H1 (cell line): ENCODE data around the gene AGPAT4. TPM values are rescaled to one million over a fixed set of nuclear protein-coding genes. Genes with fewer than 3 reads are reported as not detected.

Experiments used
- CTCF ChIA-PET: fragments of 300-600 bp; sonication (Branson Sonifier 250); formaldehyde crosslinking; loops from one replicate; lab custom pipeline; 2021; ENCODE audit not compliant: partially characterized antibody; lab: Charles Lee
- POLR2A ChIA-PET: fragments of 300-600 bp; sonication (Branson Sonifier 250); formaldehyde crosslinking; loops from one replicate; lab custom pipeline; 2021; ENCODE audit warnings: inconsistent platforms; ENCODE audit not compliant: partially characterized antibody; lab: Charles Lee
- DNase-seq, 2 experiments: peaks; one replicate each; pipeline versions ENCODE4 v3.0.0 to v3.0.0-alpha.2; 2010 to 2022; ENCODE audit warnings: low spot score in 2 of 2, low read depth in 1 of 2, mixed read lengths in 1 of 2
- FAIRE-seq: peaks from 2 replicates; lab custom pipeline; 2011; peaks lifted over from hg19 to GRCh38; lab: Jason Lieb, UNC
- H2AFZ ChIP-seq: 2 replicates; pipeline ENCODE4 v1.8.1; 2012; ENCODE audit warnings: low read length, inconsistent platforms
- H2AK5ac ChIP-seq: 2 replicates; pipeline ENCODE4 v1.6.1; 2013; ENCODE audit warnings: low read depth, low read length
- H2BK120ac ChIP-seq: replicated peaks from 2 replicates; pipeline ENCODE3; 2013; ENCODE audit warnings: low read depth, low read length, inconsistent platforms
- H2BK12ac ChIP-seq: 2 replicates; pipeline ENCODE4 v1.6.1; 2013; ENCODE audit warnings: low read depth, low read length
- H2BK15ac ChIP-seq: 2 replicates; pipeline ENCODE4 v1.6.1; 2013; ENCODE audit warnings: low read length
- H2BK20ac ChIP-seq: 2 replicates; pipeline ENCODE4 v1.6.1; 2013; ENCODE audit warnings: low read length
- H2BK5ac ChIP-seq: 2 replicates; pipeline ENCODE4 v1.6.1; 2013; ENCODE audit warnings: low read depth, low read length
- H3K14ac ChIP-seq: 2 replicates; pipeline ENCODE4 v1.6.1; 2013; ENCODE audit warnings: inconsistent platforms; ENCODE audit not compliant: insufficient read length
- H3K18ac ChIP-seq: 2 replicates; pipeline ENCODE4 v1.6.1; 2013; ENCODE audit warnings: low read length; ENCODE audit errors: extremely low read depth
- H3K23ac ChIP-seq: 2 replicates; pipeline ENCODE4 v1.6.1; 2013; ENCODE audit warnings: inconsistent platforms; ENCODE audit not compliant: insufficient read length
- H3K23me2 ChIP-seq: 2 replicates; pipeline ENCODE4 v1.6.1; 2013; ENCODE audit warnings: low read depth, low read length
- H3K27ac ChIP-seq: 2 replicates; pipeline ENCODE4 v1.6.1; 2011; ENCODE audit warnings: low read depth, low read length, inconsistent platforms
- H3K27me3 ChIP-seq, 4 experiments: replicated peaks in 1 of 4; 1 replicate in 1 of 4; 2 replicates in 3 of 4; pipeline versions ENCODE4 v1.6.1 to v1.8.1; 2011 to 2013; ENCODE audit warnings: low read length in 3 of 4, mild to moderate bottlenecking in 3 of 4, inconsistent platforms in 2 of 4, mixed read lengths in 2 of 4, moderate library complexity in 1 of 4; ENCODE audit not compliant: control insufficient read depth in 3 of 4, insufficient read depth in 3 of 4; ENCODE audit errors: extremely low read depth in 1 of 4
- H3K36me3 ChIP-seq, 4 experiments: 2 replicates each; pipeline versions ENCODE4 v1.6.1 to v1.8.1; 2011 to 2013; ENCODE audit warnings: mild to moderate bottlenecking in 4 of 4, low read length in 3 of 4, moderate library complexity in 2 of 4, control low read depth in 1 of 4, inconsistent platforms in 1 of 4; ENCODE audit not compliant: insufficient read depth in 4 of 4, control insufficient read depth in 2 of 4
- H3K4ac ChIP-seq: replicated peaks from 2 replicates; pipeline ENCODE3; 2013; ENCODE audit warnings: low read length, low read depth, mixed read lengths, inconsistent platforms; ENCODE audit not compliant: insufficient read length
- H3K4me1 ChIP-seq, 4 experiments: replicated peaks in 1 of 4; 1 replicate in 1 of 4; 2 replicates in 3 of 4; pipeline versions ENCODE4 v1.6.1 to v1.8.1; 2011 to 2013; ENCODE audit warnings: low read length in 3 of 4, inconsistent platforms in 2 of 4, mixed read lengths in 1 of 4; ENCODE audit not compliant: insufficient read depth in 4 of 4, control insufficient read depth in 3 of 4
- H3K4me2 ChIP-seq, 2 experiments: 2 replicates each; pipeline versions ENCODE4 v1.6.1 to v1.8.1; 2011 to 2013; ENCODE audit warnings: low read depth in 2 of 2, low read length in 2 of 2, control low read depth in 1 of 2, inconsistent platforms in 1 of 2, mild to moderate bottlenecking in 1 of 2; ENCODE audit not compliant: insufficient read depth in 1 of 2
- H3K4me3 ChIP-seq, 4 experiments: fragments of 200-600, 300-600 bp in 1 of 4; sonication (generic), shearing (Covaris generic), sonication (Bioruptor Twin) in 1 of 4; 2 replicates each; pipeline versions ENCODE4 v1.5.1 to v1.8.1; 2011 to 2016; ENCODE audit warnings: low read length in 4 of 4, low read depth in 3 of 4, control low read depth in 2 of 4, inconsistent platforms in 2 of 4, mild to moderate bottlenecking in 2 of 4, mixed read lengths in 1 of 4, moderate library complexity in 1 of 4; ENCODE audit not compliant: insufficient read depth in 2 of 4; ENCODE audit errors: extremely low read depth in 1 of 4
- H3K56ac ChIP-seq: replicated peaks from 2 replicates; pipeline ENCODE3; 2013; ENCODE audit warnings: low read depth, mild to moderate bottlenecking, mixed read lengths, low read length, inconsistent platforms; ENCODE audit not compliant: insufficient read length
- H3K79me1 ChIP-seq: 2 replicates; pipeline ENCODE4 v1.6.1; 2013; ENCODE audit warnings: low read depth, low read length, control low read depth
- H3K79me2 ChIP-seq, 2 experiments: 2 replicates each; pipeline versions ENCODE4 v1.6.1 to v1.8.1; 2012 to 2013; ENCODE audit warnings: low read length in 2 of 2, mild to moderate bottlenecking in 2 of 2, inconsistent platforms in 1 of 2; ENCODE audit not compliant: insufficient read depth in 2 of 2, control insufficient read depth in 1 of 2
- H3K9ac ChIP-seq, 4 experiments: replicated peaks in 1 of 4; 1 replicate in 1 of 4; 2 replicates in 3 of 4; pipeline versions ENCODE4 v1.6.1 to v1.8.1; 2011 to 2013; ENCODE audit warnings: low read depth in 3 of 4, low read length in 3 of 4, control low read depth in 2 of 4, mild to moderate bottlenecking in 2 of 4, moderate library complexity in 2 of 4, inconsistent platforms in 1 of 4; ENCODE audit errors: extremely low read depth in 1 of 4
- H3K9me3 ChIP-seq, 2 experiments: 2 replicates each; pipeline versions ENCODE4 v1.6.1 to v1.8.1; 2012 to 2013; ENCODE audit warnings: mild to moderate bottlenecking in 2 of 2, moderate library complexity in 2 of 2, control low read depth in 1 of 2, inconsistent platforms in 1 of 2, low read depth in 1 of 2, low read length in 1 of 2, mixed read lengths in 1 of 2; ENCODE audit not compliant: insufficient read depth in 2 of 2
- H4K20me1 ChIP-seq, 2 experiments: replicated peaks in 1 of 2; 2 replicates each; pipeline versions ENCODE3 to v1.8.1; 2011 to 2013; ENCODE audit warnings: inconsistent platforms in 2 of 2, low read length in 2 of 2, mild to moderate bottlenecking in 1 of 2; ENCODE audit not compliant: insufficient read depth in 2 of 2, control insufficient read depth in 1 of 2
- H4K5ac ChIP-seq: 2 replicates; pipeline ENCODE4 v1.6.1; 2013; ENCODE audit warnings: low read length, low read depth, mixed read lengths, inconsistent platforms; ENCODE audit not compliant: insufficient read length
- H4K8ac ChIP-seq: 2 replicates; pipeline ENCODE4 v1.8.0; 2013; ENCODE audit warnings: mild to moderate bottlenecking, moderate library complexity, low read length, inconsistent platforms; ENCODE audit not compliant: insufficient read depth; ENCODE audit errors: extremely low read depth
- H4K91ac ChIP-seq: replicated peaks from 2 replicates; pipeline ENCODE3; 2013; ENCODE audit warnings: low read length, mixed read lengths, inconsistent platforms; ENCODE audit not compliant: insufficient read length
- GABPA ChIP-seq: IDR thresholded peaks from 2 replicates; pipeline ENCODE4 v1.6.1; 2011; ENCODE audit warnings: mild to moderate bottlenecking, low read length, moderate library complexity, borderline replicate concordance; ENCODE audit not compliant: insufficient read depth
- JUND ChIP-seq: IDR thresholded peaks from 2 replicates; pipeline ENCODE4 v1.6.1; 2011; ENCODE audit warnings: mild to moderate bottlenecking, improper control_type of control experiment, low read length
- POLR2A ChIP-seq, 2 experiments: IDR thresholded peaks; 1 replicate in 1 of 2; 2 replicates in 1 of 2; pipeline ENCODE4 v1.6.1; 2011; ENCODE audit warnings: low read depth in 2 of 2, low read length in 2 of 2, mild to moderate bottlenecking in 2 of 2; ENCODE audit errors: control extremely low read depth in 1 of 2
- SAP30 ChIP-seq: fragments of 300-600 bp; sonication (generic); IDR thresholded peaks from 2 replicates; pipeline ENCODE4 v1.7.1; 2012; ENCODE audit warnings: low read length, moderate library complexity, mild to moderate bottlenecking, inconsistent platforms; ENCODE audit not compliant: insufficient read depth, insufficient replicate concordance
- SIN3A ChIP-seq, 2 experiments: IDR thresholded peaks in 1 of 2; conservative IDR thresholded peaks in 1 of 2; 2 replicates each; pipeline ENCODE4 v1.6.1; 2011 to 2012; ENCODE audit warnings: low read length in 2 of 2, improper control_type of control experiment in 1 of 2, low read depth in 1 of 2, mild to moderate bottlenecking in 1 of 2
- WGBS, 2 experiments: shearing (Covaris generic) in 1 of 2; methylation state at CpG; one replicate each; pipeline versions ENCODE4 v1.1.6 to v1.1.7; 2013 to 2015; ENCODE audit warnings: low lambda C conversion rate in 2 of 2, mixed read lengths in 2 of 2, inconsistent platforms in 1 of 2, low coverage in 1 of 2, missing lambda C conversion rate in 1 of 2; ENCODE audit not compliant: insufficient replicate concordance in 2 of 2, insufficient coverage in 1 of 2, insufficient read length in 1 of 2; ENCODE audit errors: extremely low coverage in 1 of 2, missing lambda C conversion rate in 1 of 2; 5-methylcytosine and 5-hydroxymethylcytosine counted together
- polyA plus RNA-seq, 7 experiments: library from polyadenylated mRNA; depleted of rRNA in 3 of 7; stranded (reverse) in 5 of 7; unstranded in 2 of 7; fragments of >200 nt in 5 of 7; fragments of 200-250 nt in 2 of 7; gene quantifications; 1 replicate in 5 of 7; 2 replicates in 1 of 7; 4 replicates in 1 of 7; pipeline versions ENCODE4 v1.2.1 to v1.2.3, GENCODE V29; 2011 to 2013; ENCODE audit warnings: missing spikeins in 2 of 7, mixed read lengths in 2 of 7
- total RNA-seq: library from RNA; stranded (reverse); fragmentation: NEBNext Ultra II Directional; extraction: Animal tissue kit (Norgen Biotek cat#: 25700); gene quantifications from 2 replicates; pipeline ENCODE4 v1.2.1, GENCODE V29; 2021

Gene AGPAT4
- total and polyA plus RNA-seq, 2 of the 8 experiments (the other 6 are each of a cell fraction or from before 2014, with no cell fraction given): 13.5 to 23.8 TPM

- H3K23me2 ChIP-seq: no peaks in the 10 kb centered on the region
- 98% methylated on average over 5 of the region's 5 CpGs; no CpG with 5 or more reads in 1 of the 2 experiments for WGBS, 2 experiments
Observed at GRCh38 chr6:161217628-161218027, 56.2 kb downstream of the AGPAT4 start.

More at GRCh38 chr6:161217628-161218027, 56.2 kb downstream of the AGPAT4 start:
- H2BK12ac ChIP-seq: no peak overlapping the region
- no peaks in the 10 kb centered on the region for H3K27me3 ChIP-seq
- H4K91ac ChIP-seq: no peak overlapping the region
- no peak overlapping the region for H3K9ac ChIP-seq
- peaks cover 0 to 28% (median 13%) of the 10 kb centered on the region in 4 experiments; a peak in 6 of 8 replicates for H3K36me3 ChIP-seq
- H3K9me3 ChIP-seq: peaks cover 24 to 27% of the 10 kb centered on the region in 2 experiments
- DNase-seq (no peak), FAIRE-seq (no peak)
- no peaks in the 10 kb centered on the region for H3K4me1 ChIP-seq
- H3K79me1 ChIP-seq: peaks cover 4% of the 10 kb centered on the region; the same call in 1 of the 2 replicates
- no peak overlapping the region for H4K8ac ChIP-seq
- H3K27ac ChIP-seq: no peak overlapping the region
- H3K4me3 ChIP-seq: no peak overlapping the region
- no peak overlapping the region for H2BK20ac ChIP-seq
- ChIA-PET POLR2A (no interaction called here), CTCF (interaction anchor here (0.9 to 2.7 kb wide), 9 partner anchors 10 to 154 kb away, joined by 3 to 13 read pairs (median 3); no protein-coding TSS in a partner anchor)
- H4K5ac ChIP-seq: no peak overlapping the region
- H2BK5ac ChIP-seq: no peak overlapping the region
- H3K79me2 ChIP-seq: peaks cover 6 to 25% of the 10 kb centered on the region in 2 experiments; a peak in 3 of 4 replicates
- H3K18ac ChIP-seq: no peak overlapping the region
- TF ChIP-seq GABPA: no peak
- TF ChIP-seq POLR2A (IDR thresholded peaks at IDR 0.05; ENCODE audit: control extremely low read depth in 1 of 2, low read depth in 2 of 2, low read length in 2 of 2): no peak
- no peak for TF ChIP-seq JUND
- no peak for TF ChIP-seq SAP30
- no peak for TF ChIP-seq SIN3A (conservative IDR thresholded peaks at IDR 0.05 in 1 of 2, IDR thresholded peaks at IDR 0.05 in 1 of 2; ENCODE audit: low read depth in 1 of 2, low read length in 2 of 2)
- no peak overlapping the region for H3K56ac ChIP-seq
- no peak overlapping the region for H2AFZ ChIP-seq
- H3K4me2 ChIP-seq: no peak overlapping the region
- H3K23ac ChIP-seq: no peak overlapping the region
- H2BK15ac ChIP-seq: no peak overlapping the region
- no peak overlapping the region for H3K4ac ChIP-seq
- no peak overlapping the region for H3K14ac ChIP-seq
- H2AK5ac ChIP-seq: no peak overlapping the region
- no peak overlapping the region for H2BK120ac ChIP-seq
- H4K20me1 ChIP-seq: peaks cover 0 to under 1% of the 10 kb centered on the region in 2 experiments
